DND-41 (cell line): ENCODE measurements around the gene LRFN4.

Experiments
- ATAC-seq: fragments of 200-7000 bp; cut with Tn5 transposase; 3 replicates; pipeline ENCODE4 v1.9.1; 2021; ENCODE audit warnings: low read depth; ENCODE audit not compliant: insufficient read depth
- DNase-seq: peaks from one replicate; pipeline ENCODE4 v3.0.0-alpha.2; 2020
- H2AFZ ChIP-seq: 2 replicates; pipeline ENCODE4 v1.6.0; 2012; ENCODE audit warnings: low read depth, low read length
- H3K27ac ChIP-seq: 2 replicates; pipeline ENCODE4 v1.5.1; 2012; ENCODE audit warnings: low read length, inconsistent platforms
- H3K27me3 ChIP-seq: fragments of 200-600 bp; sonication (generic); 2 replicates; pipeline ENCODE4 v1.6.0; 2012; ENCODE audit warnings: low read length, mild to moderate bottlenecking, inconsistent platforms; ENCODE audit not compliant: insufficient read depth, poor library complexity
- H3K36me3 ChIP-seq: 2 replicates; pipeline ENCODE4 v1.5.1; 2012; ENCODE audit warnings: low read length, inconsistent platforms; ENCODE audit not compliant: insufficient read depth
- H3K4me1 ChIP-seq: 2 replicates; pipeline ENCODE4 v1.5.1; 2012; ENCODE audit warnings: mild to moderate bottlenecking, low read length; ENCODE audit not compliant: insufficient read depth
- H3K4me2 ChIP-seq: 2 replicates; pipeline ENCODE4 v1.6.0; 2012; ENCODE audit warnings: mild to moderate bottlenecking, moderate library complexity, low read length, inconsistent platforms; ENCODE audit not compliant: insufficient read depth
- H3K4me3 ChIP-seq, 2 experiments: fragments of 200-600 bp in 1 of 2; shearing (Covaris generic) in 1 of 2; 2 replicates each; pipeline ENCODE4 v1.5.1; 2012 to 2016; ENCODE audit warnings: inconsistent platforms in 2 of 2, low read length in 2 of 2, mild to moderate bottlenecking in 2 of 2, low read depth in 1 of 2, moderate library complexity in 1 of 2
- H3K79me2 ChIP-seq: 2 replicates; pipeline ENCODE4 v1.6.0; 2012; ENCODE audit warnings: low read length, inconsistent platforms; ENCODE audit not compliant: insufficient read depth
- H3K9ac ChIP-seq: 2 replicates; pipeline ENCODE4 v1.6.0; 2012; ENCODE audit warnings: low read depth, mild to moderate bottlenecking, inconsistent platforms, low read length, moderate library complexity
- H3K9me3 ChIP-seq: 2 replicates; pipeline ENCODE4 v1.5.1; 2012; ENCODE audit warnings: low read length, moderate library complexity, mild to moderate bottlenecking, inconsistent platforms; ENCODE audit not compliant: insufficient read depth, severe bottlenecking
- H4K20me1 ChIP-seq: 2 replicates; pipeline ENCODE4 v1.6.0; 2012; ENCODE audit warnings: low read length; ENCODE audit not compliant: insufficient read depth
- EZH2 ChIP-seq: IDR thresholded peaks from 3 replicates; pipeline ENCODE4 v1.6.1; 2012; ENCODE audit warnings: borderline replicate concordance, low read depth, mild to moderate bottlenecking, moderate library complexity, low read length, inconsistent platforms; ENCODE audit not compliant: severe bottlenecking
- TF ChIP-seq, protein P1 (sequence below): IDR thresholded peaks from 2 replicates; pipeline ENCODE4 v1.5.1; 2012; ENCODE audit warnings: borderline replicate concordance, low read length, moderate library complexity, mild to moderate bottlenecking; ENCODE audit not compliant: poor library complexity, severe bottlenecking; ENCODE audit errors: extremely low read depth

The LRFN4 gene

DNA sequence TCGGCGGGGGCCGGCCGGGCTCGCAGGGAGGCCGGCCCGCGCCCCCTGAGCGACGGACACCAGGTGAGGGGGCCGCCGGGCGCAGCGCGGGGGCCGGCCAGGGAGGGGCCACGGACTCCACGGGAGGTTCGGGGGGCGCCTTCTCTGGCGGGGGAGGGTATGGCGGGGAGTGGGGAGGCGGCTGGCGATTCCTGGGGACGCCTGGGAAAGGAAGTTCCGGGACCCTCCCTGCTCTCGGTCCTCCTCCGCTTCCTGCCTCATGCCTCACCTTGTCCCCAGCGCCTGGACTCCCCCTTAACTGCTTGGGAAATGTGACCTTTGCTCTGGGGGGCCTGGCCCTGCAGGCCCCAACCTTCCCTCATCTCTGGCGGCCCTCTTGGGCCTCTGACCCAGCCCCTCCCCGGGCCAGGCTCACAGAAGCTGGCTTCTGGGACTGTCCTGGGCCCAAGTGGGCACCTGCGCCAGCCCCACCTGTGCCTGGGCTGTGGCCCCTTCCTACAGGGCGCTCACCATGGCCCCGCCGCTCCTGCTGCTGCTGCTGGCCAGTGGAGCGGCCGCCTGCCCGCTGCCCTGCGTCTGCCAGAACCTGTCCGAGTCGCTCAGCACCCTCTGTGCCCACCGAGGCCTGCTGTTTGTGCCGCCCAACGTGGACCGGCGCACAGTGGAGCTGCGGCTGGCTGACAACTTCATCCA, 516 bp downstream of the LRFN4 start:
- peak overlapping the region; percentile 89 for H2AFZ ChIP-seq
- no peaks in the 10 kb centered on the region for H3K9me3 ChIP-seq
- DNase-seq (peak; percentile 45), ATAC-seq (no peak)
- H3K79me2 ChIP-seq: peaks cover 33% of the 10 kb centered on the region
- H3K27ac ChIP-seq: peak overlapping the region; percentile 85
- H3K4me2 ChIP-seq: peak overlapping the region; percentile 88
- H3K27me3 ChIP-seq: no peaks in the 10 kb centered on the region
- H3K9ac ChIP-seq: peak overlapping the region; percentile 65
- no peak for TF ChIP-seq EZH2
- TF ChIP-seq, protein P1, sequence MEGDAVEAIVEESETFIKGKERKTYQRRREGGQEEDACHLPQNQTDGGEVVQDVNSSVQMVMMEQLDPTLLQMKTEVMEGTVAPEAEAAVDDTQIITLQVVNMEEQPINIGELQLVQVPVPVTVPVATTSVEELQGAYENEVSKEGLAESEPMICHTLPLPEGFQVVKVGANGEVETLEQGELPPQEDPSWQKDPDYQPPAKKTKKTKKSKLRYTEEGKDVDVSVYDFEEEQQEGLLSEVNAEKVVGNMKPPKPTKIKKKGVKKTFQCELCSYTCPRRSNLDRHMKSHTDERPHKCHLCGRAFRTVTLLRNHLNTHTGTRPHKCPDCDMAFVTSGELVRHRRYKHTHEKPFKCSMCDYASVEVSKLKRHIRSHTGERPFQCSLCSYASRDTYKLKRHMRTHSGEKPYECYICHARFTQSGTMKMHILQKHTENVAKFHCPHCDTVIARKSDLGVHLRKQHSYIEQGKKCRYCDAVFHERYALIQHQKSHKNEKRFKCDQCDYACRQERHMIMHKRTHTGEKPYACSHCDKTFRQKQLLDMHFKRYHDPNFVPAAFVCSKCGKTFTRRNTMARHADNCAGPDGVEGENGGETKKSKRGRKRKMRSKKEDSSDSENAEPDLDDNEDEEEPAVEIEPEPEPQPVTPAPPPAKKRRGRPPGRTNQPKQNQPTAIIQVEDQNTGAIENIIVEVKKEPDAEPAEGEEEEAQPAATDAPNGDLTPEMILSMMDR: no peak
- peaks cover 41% of the 10 kb centered on the region for H3K36me3 ChIP-seq
- peak overlapping the region; percentile 42 to 86; a peak in 3 of 4 replicates for H3K4me3 ChIP-seq
- peaks cover 28% of the 10 kb centered on the region; the same call in 1 of the 2 replicates for H4K20me1 ChIP-seq
- H3K4me1 ChIP-seq: peaks cover 38% of the 10 kb centered on the region

DNA sequence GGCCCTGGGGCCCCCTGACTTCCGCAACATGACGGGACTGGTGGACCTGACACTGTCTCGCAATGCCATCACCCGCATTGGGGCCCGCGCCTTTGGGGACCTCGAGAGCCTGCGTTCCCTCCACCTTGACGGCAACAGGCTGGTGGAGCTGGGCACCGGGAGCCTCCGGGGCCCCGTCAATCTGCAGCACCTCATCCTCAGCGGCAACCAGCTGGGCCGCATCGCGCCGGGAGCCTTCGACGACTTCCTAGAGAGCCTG, 992 bp downstream of the LRFN4 start:
- Histone ChIP-seq H3K4me1 (peaks cover 38% of the 10 kb centered on the region), H3K79me2 (peaks cover 33% of the 10 kb centered on the region), H3K27ac (peak overlapping the region; percentile 85), H4K20me1 (peaks cover 28% of the 10 kb centered on the region; the same call in 1 of the 2 replicates), H3K4me3 (peak overlapping the region in 1 of 2 experiments; percentile 86; a peak in 3 of 4 replicates), H3K36me3 (peaks cover 41% of the 10 kb centered on the region), H3K27me3 (no peaks in the 10 kb centered on the region), H3K4me2 (peak overlapping the region; percentile 88), H2AFZ (no peak overlapping the region), H3K9ac (peak overlapping the region; percentile 65), H3K9me3 (no peaks in the 10 kb centered on the region)
- no peak for ATAC-seq
- TF ChIP-seq EZH2: no peak
- TF ChIP-seq, protein P1: no peak
- DNase-seq: no peak

DNA sequence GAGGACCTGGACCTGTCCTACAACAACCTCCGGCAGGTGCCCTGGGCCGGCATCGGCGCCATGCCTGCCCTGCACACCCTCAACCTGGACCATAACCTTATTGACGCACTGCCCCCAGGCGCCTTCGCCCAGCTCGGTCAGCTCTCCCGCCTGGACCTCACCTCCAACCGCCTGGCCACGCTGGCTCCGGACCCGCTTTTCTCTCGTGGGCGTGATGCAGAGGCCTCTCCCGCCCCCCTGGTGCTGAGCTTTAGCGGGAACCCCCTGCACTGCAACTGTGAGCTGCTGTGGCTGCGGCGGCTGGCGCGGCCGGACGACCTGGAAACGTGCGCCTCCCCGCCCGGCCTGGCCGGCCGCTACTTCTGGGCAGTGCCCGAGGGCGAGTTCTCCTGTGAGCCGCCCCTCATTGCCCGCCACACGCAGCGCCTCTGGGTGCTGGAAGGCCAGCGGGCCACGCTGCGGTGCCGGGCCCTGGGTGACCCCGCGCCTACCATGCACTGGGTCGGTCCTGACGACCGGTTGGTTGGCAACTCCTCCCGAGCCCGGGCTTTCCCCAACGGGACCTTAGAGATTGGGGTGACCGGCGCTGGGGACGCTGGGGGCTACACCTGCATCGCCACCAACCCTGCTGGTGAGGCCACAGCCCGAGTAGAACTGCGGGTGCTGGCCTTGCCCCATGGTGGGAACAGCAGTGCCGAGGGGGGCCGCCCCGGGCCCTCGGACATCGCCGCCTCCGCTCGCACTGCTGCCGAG, 1.5 kb downstream of the LRFN4 start:
- Histone ChIP-seq H3K9me3 (no peaks in the 10 kb centered on the region), H3K27me3 (no peaks in the 10 kb centered on the region), H3K27ac (no peak overlapping the region), H3K9ac (no peak overlapping the region; the same call in 1 of the 2 replicates), H3K4me3 (peak overlapping the region in 1 of 2 experiments; percentile 86; a peak in 1 of 4 replicates), H2AFZ (no peak overlapping the region), H3K36me3 (peaks cover 41% of the 10 kb centered on the region), H3K4me2 (peak overlapping the region; percentile 88), H3K79me2 (peaks cover 33% of the 10 kb centered on the region), H4K20me1 (peaks cover 28% of the 10 kb centered on the region; the same call in 1 of the 2 replicates), H3K4me1 (peaks cover 38% of the 10 kb centered on the region)
- DNase-seq (no peak), ATAC-seq (no peak)
- TF ChIP-seq EZH2: no peak
- TF ChIP-seq, protein P1: no peak
